Measurements from ENCODE around the gene CCL20. TPM values are rescaled to one million over a fixed set of nuclear protein-coding genes. Genes with fewer than 3 reads are reported as not detected.

Gene CCL20
- polyA plus RNA-seq, 1 of the 3 experiments (the other 2 are of a cell fraction), result 0.12 TPM

GRCh38 chr2:227793148-227793712 lies 20.4 kb upstream of the CCL20 start:
- 86% methylated on average over 5 of the region's 5 CpGs for WGBS (ENCODE audit: low lambda C conversion rate)
- Histone ChIP-seq H3K9ac (no peak overlapping the region), H3K4me3 (ENCODE audit: low read depth in 2 of 2, low read length in 1 of 2) (no peak overlapping the region), H3K4me2 (no peak overlapping the region), H3K9me3 (no peaks in the 10 kb centered on the region), H3K27ac (ENCODE audit: low read depth in 2 of 2, low read length in 1 of 2) (no peak overlapping the region), H3K36me3 (replicated peaks in 1 of 2; ENCODE audit: control insufficient read depth in 1 of 2, insufficient read depth in 2 of 2, low read length in 1 of 2) (no peaks in the 10 kb centered on the region), H4K20me1 (ENCODE audit: insufficient read depth) (no peaks in the 10 kb centered on the region), H2AFZ (ENCODE audit: low read depth) (no peak overlapping the region), H3K27me3 (ENCODE audit: insufficient read depth) (no peaks in the 10 kb centered on the region), H3K9me2 (no peaks in the 10 kb centered on the region), H3K79me2 (ENCODE audit: insufficient read depth) (no peaks in the 10 kb centered on the region), H3F3A (replicated peaks; ENCODE audit: insufficient read depth) (no peaks in the 10 kb centered on the region), H3K4me1 (ENCODE audit: control insufficient read depth in 1 of 2, insufficient read depth in 2 of 2, low read depth in 1 of 2, low read length in 1 of 2) (no peaks in the 10 kb centered on the region)
- ChIA-PET CTCF (interaction anchor here (1.1 to 1.9 kb wide), 2 partner anchors 69 to 387 kb away, joined by 3 to 6 read pairs; no protein-coding TSS in a partner anchor), POLR2A (no interaction called here)
- no peak for DNase-seq
- TF ChIP-seq TCF12 (IDR thresholded peaks at IDR 0.05) (no peak), MAX (IDR thresholded peaks at IDR 0.05; ENCODE audit: low read depth) (no peak), TEAD4 (IDR thresholded peaks at IDR 0.05; ENCODE audit: borderline replicate concordance, insufficient read depth) (no peak), RXRA (IDR thresholded peaks at IDR 0.05; ENCODE audit: borderline replicate concordance, low read depth) (no peak), GATA2 (CRISPR knock-in tag; IDR thresholded peaks at IDR 0.05) (no peak), ZBTB33 (IDR thresholded peaks at IDR 0.05; ENCODE audit: borderline replicate concordance, low read depth) (no peak), YY1 (IDR thresholded peaks at IDR 0.05; ENCODE audit: low read depth) (no peak), TAF1 (IDR thresholded peaks at IDR 0.05; ENCODE audit: borderline replicate concordance, low read depth, low read length) (no peak), EZH2phosphoT487 (IDR thresholded peaks at IDR 0.05; ENCODE audit: borderline replicate concordance, low read depth) (no peak), CHD2 (IDR thresholded peaks at IDR 0.05; ENCODE audit: low read length, partially characterized antibody) (no peak), MEF2A (IDR thresholded peaks at IDR 0.05; ENCODE audit: borderline replicate concordance, low read depth) (no peak), NRF1 (IDR thresholded peaks at IDR 0.05; ENCODE audit: low read depth, low read length) (no peak)
- TF ChIP-seq, protein P1, sequence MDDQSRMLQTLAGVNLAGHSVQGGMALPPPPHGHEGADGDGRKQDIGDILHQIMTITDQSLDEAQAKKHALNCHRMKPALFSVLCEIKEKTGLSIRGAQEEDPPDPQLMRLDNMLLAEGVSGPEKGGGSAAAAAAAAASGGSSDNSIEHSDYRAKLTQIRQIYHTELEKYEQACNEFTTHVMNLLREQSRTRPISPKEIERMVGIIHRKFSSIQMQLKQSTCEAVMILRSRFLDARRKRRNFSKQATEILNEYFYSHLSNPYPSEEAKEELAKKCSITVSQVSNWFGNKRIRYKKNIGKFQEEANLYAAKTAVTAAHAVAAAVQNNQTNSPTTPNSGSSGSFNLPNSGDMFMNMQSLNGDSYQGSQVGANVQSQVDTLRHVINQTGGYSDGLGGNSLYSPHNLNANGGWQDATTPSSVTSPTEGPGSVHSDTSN (IDR thresholded peaks at IDR 0.05), result no peak
- TF ChIP-seq, protein P2, sequence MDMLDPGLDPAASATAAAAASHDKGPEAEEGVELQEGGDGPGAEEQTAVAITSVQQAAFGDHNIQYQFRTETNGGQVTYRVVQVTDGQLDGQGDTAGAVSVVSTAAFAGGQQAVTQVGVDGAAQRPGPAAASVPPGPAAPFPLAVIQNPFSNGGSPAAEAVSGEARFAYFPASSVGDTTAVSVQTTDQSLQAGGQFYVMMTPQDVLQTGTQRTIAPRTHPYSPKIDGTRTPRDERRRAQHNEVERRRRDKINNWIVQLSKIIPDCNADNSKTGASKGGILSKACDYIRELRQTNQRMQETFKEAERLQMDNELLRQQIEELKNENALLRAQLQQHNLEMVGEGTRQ (IDR thresholded peaks at IDR 0.05; ENCODE audit: borderline replicate concordance, low read depth, low read length), result no peak
- TF ChIP-seq, protein P3, sequence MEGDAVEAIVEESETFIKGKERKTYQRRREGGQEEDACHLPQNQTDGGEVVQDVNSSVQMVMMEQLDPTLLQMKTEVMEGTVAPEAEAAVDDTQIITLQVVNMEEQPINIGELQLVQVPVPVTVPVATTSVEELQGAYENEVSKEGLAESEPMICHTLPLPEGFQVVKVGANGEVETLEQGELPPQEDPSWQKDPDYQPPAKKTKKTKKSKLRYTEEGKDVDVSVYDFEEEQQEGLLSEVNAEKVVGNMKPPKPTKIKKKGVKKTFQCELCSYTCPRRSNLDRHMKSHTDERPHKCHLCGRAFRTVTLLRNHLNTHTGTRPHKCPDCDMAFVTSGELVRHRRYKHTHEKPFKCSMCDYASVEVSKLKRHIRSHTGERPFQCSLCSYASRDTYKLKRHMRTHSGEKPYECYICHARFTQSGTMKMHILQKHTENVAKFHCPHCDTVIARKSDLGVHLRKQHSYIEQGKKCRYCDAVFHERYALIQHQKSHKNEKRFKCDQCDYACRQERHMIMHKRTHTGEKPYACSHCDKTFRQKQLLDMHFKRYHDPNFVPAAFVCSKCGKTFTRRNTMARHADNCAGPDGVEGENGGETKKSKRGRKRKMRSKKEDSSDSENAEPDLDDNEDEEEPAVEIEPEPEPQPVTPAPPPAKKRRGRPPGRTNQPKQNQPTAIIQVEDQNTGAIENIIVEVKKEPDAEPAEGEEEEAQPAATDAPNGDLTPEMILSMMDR (IDR thresholded peaks at IDR 0.05), result no peak

Measured in SK-N-SH (cell line).